Endometrial microvascular endothelial cells (primary cell): ENCODE data around the gene NNMT. TPM values are rescaled to one million over a fixed set of nuclear protein-coding genes. Genes with fewer than 3 reads are reported as not detected.

ENCODE experiments used
- in situ Hi-C: cut with HindIII; loops from 2 replicates; pipeline ENCODE4 v1.10.0; 2017; ENCODE audit warnings: low sequenced_read_pairs, low pct_unique_long_range_greater_than_20kb; ENCODE audit errors: inconsistent ontology term
- total RNA-seq: library from RNA; depleted of rRNA; stranded (reverse); fragments of >200 nt; gene quantifications from one replicate; pipeline ENCODE4 v1.2.3, GENCODE V29; 2015; ENCODE audit errors: inconsistent ontology term

The NNMT gene
- total RNA-seq, 1 donor from 2014 or later: 294 TPM

DNA sequence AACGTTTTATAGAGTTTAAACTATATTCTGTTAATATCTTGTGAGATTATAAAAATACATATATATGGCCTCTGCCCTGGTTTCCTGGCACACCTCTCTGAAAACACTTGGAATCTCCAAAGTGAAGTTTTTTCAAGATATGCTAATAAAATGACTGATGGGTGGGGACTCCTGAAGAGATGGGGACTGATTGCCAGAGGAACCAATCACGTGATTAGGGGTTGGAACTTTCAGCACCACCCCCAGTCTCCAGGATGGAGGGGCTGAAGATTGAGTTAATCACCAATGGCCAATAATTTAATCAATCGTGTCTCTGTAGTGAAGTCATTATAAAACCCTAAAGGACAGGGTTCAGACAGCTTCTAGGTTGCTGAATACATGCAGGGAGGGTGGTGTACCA, 66.8 kb downstream of the NNMT start:
- in situ Hi-C loops: no loop called here

Other genes starting within 250 kb of the NNMT start
- gene ZBTB16, start 236.7 kb upstream of the NNMT start, total RNA-seq: 25.9 TPM
- 3.8 TPM for gene C11orf71, start 104.1 kb downstream of the NNMT start, total RNA-seq
- gene RBM7, start 104.3 kb downstream of the NNMT start, total RNA-seq: 26.5 TPM
- gene REXO2, start 143.1 kb downstream of the NNMT start, total RNA-seq: 161 TPM